ENCODE results near the gene BASP1. TPM values are rescaled to one million over a fixed set of nuclear protein-coding genes. Genes with fewer than 3 reads are reported as not detected.
A peak's percentile ranks its signal among the peaks of the same experiment; 100 is the strongest.

Gene BASP1
- total and polyA plus RNA-seq, 5 experiments from 2014 or later: 0.09 to 2.4 (median 0.84) TPM; not detected in 1

DNA sequence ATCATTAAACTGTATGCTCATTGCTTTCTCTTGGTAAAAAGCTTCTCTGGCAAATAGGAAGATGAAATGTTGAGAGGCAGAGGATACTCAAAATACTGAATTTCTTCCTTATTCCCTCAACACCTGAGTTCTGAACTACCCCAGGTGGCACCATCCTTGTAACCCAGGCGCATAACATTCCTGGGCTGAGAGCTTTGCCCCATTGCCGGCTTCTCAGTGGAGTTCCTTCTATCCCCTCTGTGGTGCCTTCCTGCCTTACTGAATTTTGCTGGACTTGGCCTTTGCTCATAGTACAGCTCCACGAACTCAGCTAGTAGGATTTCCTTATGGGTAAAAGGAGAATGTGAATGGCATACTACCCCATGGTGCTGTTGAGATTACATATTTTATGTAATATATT lies 54.7 kb downstream of the BASP1 start:
- Mint-ChIP-seq H3K9me3 (peaks cover 0 to 4% (median 0%) of the 10 kb centered on the region in 9 donors), H3K36me3 (no peaks in the 10 kb centered on the region), H3K27me3 (no peaks in the 10 kb centered on the region), H3K4me1 (peaks cover 0 to 7% (median 0%) of the 10 kb centered on the region in 4 donors), H3K4me3 (no peak overlapping the region), H3K27ac (no peak overlapping the region)
- POLR2A ChIA-PET: no interaction called here
- DNase-seq: no peak
- no peak for ATAC-seq

DNA sequence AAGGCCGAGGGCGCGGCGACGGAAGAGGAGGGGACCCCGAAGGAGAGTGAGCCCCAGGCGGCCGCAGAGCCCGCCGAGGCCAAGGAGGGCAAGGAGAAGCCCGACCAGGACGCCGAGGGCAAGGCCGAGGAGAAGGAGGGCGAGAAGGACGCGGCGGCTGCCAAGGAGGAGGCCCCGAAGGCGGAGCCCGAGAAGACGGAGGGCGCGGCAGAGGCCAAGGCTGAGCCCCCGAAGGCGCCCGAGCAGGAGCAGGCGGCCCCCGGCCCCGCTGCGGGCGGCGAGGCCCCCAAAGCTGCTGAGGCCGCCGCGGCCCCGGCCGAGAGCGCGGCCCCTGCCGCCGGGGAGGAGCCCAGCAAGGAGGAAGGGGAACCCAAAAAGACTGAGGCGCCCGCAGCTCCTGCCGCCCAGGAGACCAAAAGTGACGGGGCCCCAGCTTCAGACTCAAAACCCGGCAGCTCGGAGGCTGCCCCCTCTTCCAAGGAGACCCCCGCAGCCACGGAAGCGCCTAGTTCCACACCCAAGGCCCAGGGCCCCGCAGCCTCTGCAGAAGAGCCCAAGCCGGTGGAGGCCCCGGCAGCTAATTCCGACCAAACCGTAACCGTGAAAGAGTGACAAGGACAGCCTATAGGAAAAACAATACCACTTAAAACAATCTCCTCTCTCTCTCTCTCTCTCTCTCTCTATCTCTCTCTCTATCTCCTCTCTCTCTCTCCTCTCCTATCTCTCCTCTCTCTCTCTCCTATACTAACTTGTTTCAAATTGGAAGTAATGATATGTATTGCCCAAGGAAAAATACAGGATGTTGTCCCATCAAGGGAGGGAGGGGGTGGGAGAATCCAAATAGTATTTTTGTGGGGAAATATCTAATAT lies 58.1 kb downstream of the BASP1 start:
- peaks cover 0 to 4% (median 0%) of the 10 kb centered on the region in 9 donors for H3K9me3 Mint-ChIP-seq
- POLR2A ChIA-PET: no interaction called here
- no peak overlapping the region for H3K4me3 Mint-ChIP-seq
- no peak overlapping the region for H3K27ac Mint-ChIP-seq
- no peaks in the 10 kb centered on the region for H3K27me3 Mint-ChIP-seq
- H3K4me1 Mint-ChIP-seq: peaks cover 0 to 21% (median 0%) of the 10 kb centered on the region in 4 donors
- H3K36me3 Mint-ChIP-seq: no peaks in the 10 kb centered on the region
- DNase-seq (no peak), ATAC-seq (no peak)

DNA sequence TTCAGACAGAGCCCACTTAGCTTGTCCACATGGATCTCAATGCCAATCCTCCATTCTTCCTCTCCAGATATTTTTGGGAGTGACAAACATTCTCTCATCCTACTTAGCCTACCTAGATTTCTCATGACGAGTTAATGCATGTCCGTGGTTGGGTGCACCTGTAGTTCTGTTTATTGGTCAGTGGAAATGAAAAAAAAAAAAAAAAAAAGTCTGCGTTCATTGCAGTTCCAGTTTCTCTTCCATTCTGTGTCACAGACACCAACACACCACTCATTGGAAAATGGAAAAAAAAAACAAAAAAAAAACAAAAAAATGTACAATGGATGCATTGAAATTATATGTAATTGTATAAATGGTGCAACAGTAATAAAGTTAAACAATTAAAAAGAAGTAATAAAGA lies 59.0 kb downstream of the BASP1 start:
- peaks cover 0 to 21% (median 0%) of the 10 kb centered on the region in 4 donors for H3K4me1 Mint-ChIP-seq

DNA sequence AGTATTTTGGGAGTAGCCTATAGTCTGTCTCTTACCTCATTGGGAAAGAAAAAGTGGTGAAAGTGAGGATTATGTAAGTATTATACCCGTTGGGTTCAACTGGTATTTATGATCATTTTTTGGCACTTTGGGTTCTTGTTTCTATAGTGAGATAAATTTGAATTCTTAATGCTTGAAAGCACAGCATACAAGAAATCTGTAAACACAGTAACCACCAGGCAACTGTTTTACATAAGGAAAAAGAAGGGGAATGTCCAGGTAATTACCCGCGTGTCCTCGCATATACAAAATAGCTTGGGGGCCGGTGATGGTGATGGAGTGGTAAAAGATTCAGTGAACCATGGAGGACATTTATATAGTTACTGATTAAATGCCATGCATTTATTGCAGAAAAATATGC lies 60.5 kb downstream of the BASP1 start:
- DNase-seq (no peak), ATAC-seq (no peak)
- Mint-ChIP-seq H3K4me3 (no peak overlapping the region), H3K9me3 (peaks cover 0 to 8% (median 0%) of the 10 kb centered on the region in 9 donors), H3K4me1 (peaks cover 0 to 32% (median 3%) of the 10 kb centered on the region in 4 donors), H3K27me3 (peaks cover 0 to under 1% (median 0%) of the 10 kb centered on the region in 5 donors), H3K36me3 (no peaks in the 10 kb centered on the region), H3K27ac (no peak overlapping the region)
- POLR2A ChIA-PET: no interaction called here

More for the DNA sequence above, 59.0 kb downstream of the BASP1 start:
- no peaks in the 10 kb centered on the region for H3K27me3 Mint-ChIP-seq
- no peak overlapping the region for H3K4me3 Mint-ChIP-seq
- H3K36me3 Mint-ChIP-seq: no peaks in the 10 kb centered on the region
- ATAC-seq (no peak), DNase-seq (no peak)
- peak overlapping the region in 1 of 10 donors; percentile 63 for H3K27ac Mint-ChIP-seq
- POLR2A ChIA-PET: no interaction called here
- peaks cover 0 to 4% (median 0%) of the 10 kb centered on the region in 9 donors for H3K9me3 Mint-ChIP-seq

DNA sequence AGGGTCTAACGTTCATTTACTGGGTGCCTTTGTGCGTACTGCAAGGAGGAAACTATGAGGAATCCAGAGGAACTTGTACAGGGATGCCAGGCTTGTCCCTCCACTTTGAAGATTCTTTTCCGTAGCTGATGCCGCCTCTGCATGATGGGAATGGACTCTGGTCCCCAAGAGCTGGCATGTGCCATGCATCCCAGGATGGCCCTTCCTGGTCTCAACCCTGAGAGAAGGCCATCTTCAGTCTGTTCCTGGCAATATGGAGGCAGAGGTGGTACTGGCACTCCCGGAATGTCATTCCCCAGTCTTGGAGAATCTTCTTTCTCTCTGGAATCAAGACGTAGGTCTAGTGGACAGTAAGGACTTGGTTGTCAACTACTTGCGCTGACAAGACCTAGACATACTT lies 61.5 kb downstream of the BASP1 start:
- POLR2A ChIA-PET: no interaction called here
- Mint-ChIP-seq H3K4me1 (peaks cover 0 to 35% (median 3%) of the 10 kb centered on the region in 4 donors), H3K4me3 (no peak overlapping the region), H3K27me3 (peaks cover 0 to 2% (median 0%) of the 10 kb centered on the region in 5 donors), H3K27ac (no peak overlapping the region), H3K9me3 (peaks cover 0 to 8% (median 2%) of the 10 kb centered on the region in 9 donors), H3K36me3 (no peaks in the 10 kb centered on the region)
- ATAC-seq (no peak), DNase-seq (no peak)

GRCh38 chr5:17279487-17279886 lies 62.1 kb downstream of the BASP1 start:
- peaks cover 0 to 35% (median 3%) of the 10 kb centered on the region in 4 donors for H3K4me1 Mint-ChIP-seq
- no peak overlapping the region for H3K4me3 Mint-ChIP-seq
- POLR2A ChIA-PET: no interaction called here
- peaks cover 0 to 8% (median 2%) of the 10 kb centered on the region in 9 donors for H3K9me3 Mint-ChIP-seq
- DNase-seq (no peak), ATAC-seq (no peak)
- H3K36me3 Mint-ChIP-seq: no peaks in the 10 kb centered on the region
- no peak overlapping the region for H3K27ac Mint-ChIP-seq
- peaks cover 0 to 2% (median 0%) of the 10 kb centered on the region in 5 donors for H3K27me3 Mint-ChIP-seq

GRCh38 chr5:17282283-17283120 lies 65.1 kb downstream of the BASP1 start:
- H3K36me3 Mint-ChIP-seq: no peaks in the 10 kb centered on the region
- H3K4me1 Mint-ChIP-seq: peaks cover 0 to 28% (median 3%) of the 10 kb centered on the region in 4 donors
- ATAC-seq: peak in 1 of 2 donors; percentile 42
- POLR2A ChIA-PET: no interaction called here
- peaks cover 0 to 3% (median 0%) of the 10 kb centered on the region in 5 donors for H3K27me3 Mint-ChIP-seq
- peak overlapping the region in 2 of 10 donors; percentile 40 to 85 for H3K27ac Mint-ChIP-seq
- H3K4me3 Mint-ChIP-seq: peak overlapping the region in 4 of 10 donors; percentile 1 to 54 (median 7)
- DNase-seq: peak in 1 of 10 donors; percentile 33
- H3K9me3 Mint-ChIP-seq: peaks cover 0 to 12% (median 2%) of the 10 kb centered on the region in 9 donors

DNA sequence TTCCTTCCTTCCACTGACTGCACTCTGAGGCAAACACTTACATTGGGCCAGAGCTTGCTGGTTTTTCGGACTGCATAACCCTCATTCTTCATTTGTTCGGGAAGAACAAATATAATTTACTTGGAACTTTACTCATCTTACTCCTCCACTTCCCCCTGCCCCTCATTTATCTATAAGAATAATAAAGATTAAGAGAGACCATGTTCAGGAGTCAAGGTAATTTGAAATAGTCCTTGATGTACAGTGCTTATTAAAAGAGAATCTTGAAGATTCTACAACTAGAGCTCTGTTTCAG lies 65.6 kb downstream of the BASP1 start:
- peak overlapping the region in 1 of 10 donors; percentile 54 for H3K4me3 Mint-ChIP-seq
- DNase-seq: no peak
- H3K36me3 Mint-ChIP-seq: no peaks in the 10 kb centered on the region
- peaks cover 0 to 22% (median 3%) of the 10 kb centered on the region in 4 donors for H3K4me1 Mint-ChIP-seq
- H3K27me3 Mint-ChIP-seq: peaks cover 0 to 4% (median 2%) of the 10 kb centered on the region in 5 donors
- H3K9me3 Mint-ChIP-seq: peaks cover 2 to 16% (median 5%) of the 10 kb centered on the region in 9 donors
- POLR2A ChIA-PET: no interaction called here
- H3K27ac Mint-ChIP-seq: peak overlapping the region in 2 of 10 donors; percentile 40 to 85
- no peak for ATAC-seq

GRCh38 chr5:17287501-17288155 lies 70.2 kb downstream of the BASP1 start:
- H3K36me3 Mint-ChIP-seq: no peaks in the 10 kb centered on the region
- no peak for DNase-seq
- peaks cover 0 to 6% (median under 1%) of the 10 kb centered on the region in 4 donors for H3K4me1 Mint-ChIP-seq
- peaks cover 2 to 28% (median 9%) of the 10 kb centered on the region in 9 donors for H3K9me3 Mint-ChIP-seq
- ATAC-seq: no peak
- H3K27ac Mint-ChIP-seq: no peak overlapping the region
- peaks cover 0 to 14% (median 2%) of the 10 kb centered on the region in 5 donors for H3K27me3 Mint-ChIP-seq
- H3K4me3 Mint-ChIP-seq: no peak overlapping the region
- POLR2A ChIA-PET: no interaction called here

GRCh38 chr5:17288570-17288969 lies 71.1 kb downstream of the BASP1 start:
- no peak overlapping the region for H3K27ac Mint-ChIP-seq
- H3K4me3 Mint-ChIP-seq: no peak overlapping the region
- H3K4me1 Mint-ChIP-seq: no peaks in the 10 kb centered on the region
- POLR2A ChIA-PET: no interaction called here
- ATAC-seq (no peak), DNase-seq (no peak)
- peaks cover 0 to 23% (median 9%) of the 10 kb centered on the region in 9 donors for H3K9me3 Mint-ChIP-seq
- peaks cover 0 to 14% (median 0%) of the 10 kb centered on the region in 5 donors for H3K27me3 Mint-ChIP-seq
- no peaks in the 10 kb centered on the region for H3K36me3 Mint-ChIP-seq

GRCh38 chr5:17289681-17290539 lies 72.5 kb downstream of the BASP1 start:
- Mint-ChIP-seq H3K4me1 (no peaks in the 10 kb centered on the region), H3K4me3 (no peak overlapping the region), H3K27me3 (peaks cover 0 to 14% (median 0%) of the 10 kb centered on the region in 5 donors), H3K9me3 (peaks cover 0 to 20% (median 9%) of the 10 kb centered on the region in 9 donors), H3K36me3 (no peaks in the 10 kb centered on the region), H3K27ac (no peak overlapping the region)
- DNase-seq: no peak
- POLR2A ChIA-PET: no interaction called here
- no peak for ATAC-seq

GRCh38 chr5:17290540-17290974 lies 73.1 kb downstream of the BASP1 start:
- Mint-ChIP-seq H3K27me3 (peaks cover 0 to 14% (median 0%) of the 10 kb centered on the region in 5 donors), H3K4me3 (no peak overlapping the region), H3K36me3 (no peaks in the 10 kb centered on the region), H3K27ac (no peak overlapping the region), H3K4me1 (no peaks in the 10 kb centered on the region), H3K9me3 (peaks cover 0 to 17% (median 9%) of the 10 kb centered on the region in 9 donors)
- no peak for DNase-seq
- no peak for ATAC-seq
- POLR2A ChIA-PET: no interaction called here

Data from naive thymus-derived CD8-positive, alpha-beta T cell (primary cell).